GM21447 (cell line): Measurements from ENCODE around the gene SMIM27.
"Not testable (repeated sequence)": the region's sequence is repeated elsewhere in the genome, so short reads cannot be mapped to it uniquely, and the experiment has no call there.

ENCODE experiments used
- ATAC-seq: cut with Tn5 transposase; IDR thresholded peaks from one replicate; pipeline ENCODE4 v1.9.1; 2021; ENCODE audit not compliant: unreplicated experiment

SMIM27 gene, protein sequence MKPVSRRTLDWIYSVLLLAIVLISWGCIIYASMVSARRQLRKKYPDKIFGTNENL

DNA sequence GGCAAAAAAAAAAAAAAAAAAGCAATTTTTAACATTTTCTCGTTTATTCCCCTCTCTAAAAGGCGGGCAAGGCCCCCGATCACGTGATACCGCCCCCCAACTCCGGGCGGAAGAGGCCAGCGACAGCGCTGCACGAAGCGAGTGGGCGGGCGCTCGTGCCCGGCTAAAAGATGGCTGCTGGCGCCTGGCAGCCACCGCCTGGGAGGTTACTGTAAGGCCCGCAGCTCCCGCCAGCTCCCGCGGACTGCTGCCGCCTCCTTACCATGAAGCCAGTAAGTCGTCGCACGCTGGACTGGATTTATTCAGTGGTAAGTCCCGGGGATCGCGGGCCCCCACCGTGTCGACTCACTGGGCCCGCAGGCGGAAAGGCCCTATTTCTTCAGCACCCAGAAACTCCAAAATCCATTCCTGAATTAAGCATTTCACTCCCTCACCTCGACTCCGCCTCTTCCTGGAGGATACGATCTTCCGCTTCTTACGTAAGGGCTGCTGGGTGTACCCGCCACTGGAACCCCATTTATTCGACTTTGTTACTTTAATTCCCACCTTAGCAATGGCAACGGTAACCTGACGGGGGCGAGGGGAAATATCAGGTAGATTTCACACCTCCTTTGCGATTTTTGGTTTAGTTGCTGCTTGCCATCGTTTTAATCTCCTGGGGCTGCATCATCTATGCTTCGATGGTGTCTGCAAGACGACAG lies at the start of gene SMIM27, which contains the start of gene TOPORS:
Gene SMIM27, plus strand, starts transcription at position 156 of the 701 bp plus-strand sequence. Its CDS starts 108 bp downstream, at position 264.
Gene TOPORS, minus strand, starts transcription at position 415 of the 701 bp plus-strand sequence. Its CDS starts 150 bp downstream, at position 265.
- peak; percentile 65 for ATAC-seq

DNA sequence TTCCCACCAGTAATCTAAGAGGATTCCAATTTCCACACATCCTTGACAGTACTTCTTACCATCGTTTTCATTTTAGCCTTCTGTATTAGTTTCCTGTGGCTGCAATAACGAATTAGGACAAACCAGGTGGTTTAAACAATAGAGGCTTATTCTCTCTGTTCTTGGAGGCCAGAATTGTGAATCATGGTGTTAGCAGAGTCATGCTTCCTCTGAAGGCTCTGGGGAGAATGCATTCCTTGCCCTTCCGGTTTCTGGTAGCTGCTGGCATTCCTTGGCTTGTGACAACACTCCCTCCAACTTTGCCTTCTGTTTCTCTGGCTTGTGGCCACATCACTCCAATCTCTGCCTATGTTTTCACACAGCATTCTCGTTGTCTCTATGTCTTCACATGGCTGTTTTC lies 49.7 kb upstream of the SMIM27 start:
- no peak for ATAC-seq

DNA sequence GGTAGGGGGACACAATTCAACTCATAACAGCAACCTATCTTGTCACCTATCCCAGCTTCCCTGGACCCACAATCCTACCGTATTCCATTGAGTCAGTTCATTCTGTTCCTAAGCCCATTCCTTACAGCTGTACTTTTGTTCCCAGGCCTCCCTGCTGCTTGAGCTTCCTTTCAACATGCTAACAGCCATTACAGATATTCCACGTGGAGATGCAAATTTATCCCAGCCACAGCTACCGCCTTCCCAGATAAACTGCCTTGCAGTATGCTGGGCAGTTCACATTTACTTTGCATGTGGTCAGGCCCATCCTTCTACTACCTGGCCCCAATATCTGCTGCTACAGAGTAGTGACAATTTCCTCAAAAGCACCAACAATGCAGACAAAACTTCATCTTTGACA lies 49.1 kb upstream of the SMIM27 start:
- ATAC-seq = no peak

DNA sequence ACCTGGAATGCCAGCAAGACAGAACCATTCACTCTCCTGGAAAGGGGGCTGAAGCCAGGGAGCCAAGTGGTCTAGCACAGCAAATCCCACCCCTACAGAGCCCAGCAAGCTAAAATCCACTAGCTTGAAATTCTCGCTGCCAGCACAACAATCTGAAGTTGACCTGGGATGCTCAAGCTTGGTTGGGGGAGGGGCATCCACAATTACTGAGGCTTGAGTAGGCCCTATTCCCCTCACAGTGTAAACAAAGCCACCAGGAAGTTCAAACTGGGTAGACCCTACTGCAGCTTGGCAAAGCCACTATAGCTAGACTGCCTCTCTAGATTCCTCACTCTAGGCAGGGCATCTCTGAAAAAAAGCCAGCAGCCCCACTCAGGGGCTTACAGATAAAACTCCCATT lies 43.4 kb upstream of the SMIM27 start:
- ATAC-seq = no peak

DNA sequence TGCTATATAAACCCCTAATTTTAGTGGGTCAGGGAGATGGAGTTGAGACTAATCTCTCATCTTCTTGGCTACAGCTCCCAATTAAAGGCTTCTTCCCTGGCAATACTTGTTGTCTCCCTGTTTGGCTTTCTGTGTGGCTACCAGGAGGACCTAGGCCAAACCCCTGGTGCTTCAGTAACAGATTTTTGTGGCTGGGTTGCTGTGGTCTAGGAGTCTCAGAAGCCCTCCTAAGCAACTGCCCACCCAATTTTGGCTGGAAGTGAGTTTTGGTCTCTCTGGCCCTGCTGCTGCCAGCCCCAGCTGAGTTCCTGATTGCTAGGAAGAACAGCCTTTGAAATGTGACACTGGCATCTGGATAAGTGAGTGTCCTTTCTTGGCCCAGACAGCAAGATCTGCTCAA lies 35.9 kb upstream of the SMIM27 start:
- no peak for ATAC-seq

DNA sequence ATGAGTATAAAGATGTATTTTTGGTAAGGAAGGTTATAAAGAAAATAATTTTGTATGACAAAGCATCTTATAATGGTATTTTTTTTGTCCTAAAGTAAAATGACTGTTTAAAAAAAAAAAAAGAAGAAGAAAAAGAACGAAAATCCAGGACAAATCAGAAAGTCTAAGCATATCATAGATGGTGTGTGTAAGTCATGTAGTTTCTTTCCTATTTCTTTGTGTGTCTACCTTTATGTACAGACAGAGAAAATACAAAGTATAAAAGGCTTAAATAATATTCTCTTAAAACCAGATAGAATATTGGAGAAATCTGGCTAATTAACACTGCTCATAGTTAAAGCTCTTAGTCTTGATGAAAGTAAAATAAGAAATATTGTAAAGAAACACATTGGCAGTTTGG lies 33.9 kb upstream of the SMIM27 start:
- no peak for ATAC-seq

DNA sequence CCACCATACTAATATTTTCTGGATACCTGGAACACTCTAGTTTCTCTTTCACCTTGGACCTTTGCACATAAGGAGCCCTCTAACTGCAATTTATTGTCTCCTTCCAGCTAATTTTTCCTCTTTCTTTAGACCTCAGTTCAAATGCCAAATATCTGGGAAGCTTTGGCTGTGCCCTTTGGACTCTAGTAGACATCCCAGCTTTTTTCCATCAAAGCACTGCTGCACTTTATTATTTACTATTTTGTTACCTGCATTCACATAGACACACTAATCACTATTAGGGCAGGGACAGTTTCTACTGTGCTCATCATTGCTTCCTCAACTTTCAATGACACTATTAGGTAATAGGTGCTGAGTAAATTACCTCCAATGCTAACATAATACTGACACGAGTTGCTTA lies 28.2 kb upstream of the SMIM27 start:
- no peak for ATAC-seq

DNA sequence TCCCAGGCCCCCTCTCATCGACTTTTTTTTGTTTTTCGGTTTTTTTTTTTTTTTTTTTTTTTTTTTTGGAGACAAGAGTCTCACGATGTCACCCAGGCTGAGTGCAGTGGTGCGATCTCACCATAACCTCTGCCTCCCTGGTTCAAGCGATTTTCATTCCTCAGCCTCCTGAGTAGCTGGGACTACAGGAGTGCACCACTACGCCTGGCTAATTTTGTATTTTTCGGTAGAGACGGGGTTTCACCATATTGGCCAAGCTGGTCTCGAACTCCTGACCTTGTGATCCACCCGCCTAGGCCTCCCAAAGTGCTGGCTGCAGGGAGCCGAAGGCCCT lies 27.6 kb upstream of the SMIM27 start:
- not testable (repeated sequence) for ATAC-seq

DNA sequence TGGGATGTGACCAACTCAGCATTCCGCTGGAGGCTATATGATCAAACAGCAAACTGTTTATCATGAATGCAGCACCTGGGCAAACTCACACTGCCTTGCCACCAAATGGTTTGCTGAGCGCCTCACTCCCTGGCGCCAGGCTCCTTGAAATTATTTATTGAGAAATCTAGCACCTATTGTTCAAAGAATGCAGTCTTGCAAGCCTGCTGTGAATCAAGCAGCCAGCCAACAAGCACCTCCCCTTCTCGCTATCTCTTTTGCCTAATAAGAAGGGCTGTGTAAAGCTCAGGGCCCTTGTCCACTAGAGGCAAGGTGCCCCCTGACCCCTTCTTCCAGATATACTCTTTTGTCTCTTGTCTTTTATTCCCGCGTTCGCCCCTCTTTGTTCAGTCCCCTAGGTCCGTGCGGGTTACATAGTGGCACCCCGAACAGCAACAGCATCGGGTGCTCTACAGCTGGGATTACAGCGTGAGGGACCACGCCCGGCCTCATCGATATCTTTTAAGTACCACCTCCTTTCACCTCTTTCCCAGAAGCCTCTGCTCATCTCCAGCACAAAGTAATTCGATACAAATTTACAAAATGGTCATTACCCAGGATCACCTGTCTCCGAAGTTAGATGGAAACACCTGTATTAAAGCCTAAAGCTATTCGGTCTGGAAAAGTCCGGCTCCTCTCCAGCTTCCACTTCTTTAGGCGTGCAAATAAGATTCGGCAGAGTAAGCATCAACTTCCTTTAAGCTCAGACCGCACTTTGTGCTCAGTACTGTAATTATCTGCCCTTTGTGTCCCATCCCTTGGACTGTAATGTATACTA lies 27.0 kb upstream of the SMIM27 start:
- ATAC-seq = peak; percentile 29

DNA sequence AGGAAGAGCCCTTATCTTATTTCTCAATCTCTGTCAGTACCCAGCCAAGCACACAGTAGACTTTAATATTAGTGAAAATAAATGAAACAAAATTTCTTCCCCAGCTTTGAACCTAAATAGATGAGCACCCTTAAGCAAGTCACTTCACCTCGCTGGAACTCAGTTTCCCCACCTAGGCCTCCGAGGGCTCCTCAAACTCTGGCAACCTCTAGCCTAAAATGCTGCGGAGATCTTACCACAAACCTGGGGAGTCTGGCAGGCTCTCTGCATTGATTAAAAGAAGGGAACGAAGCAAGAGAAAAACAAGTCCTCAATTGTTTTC lies 26.5 kb upstream of the SMIM27 start:
- ATAC-seq = no peak

DNA sequence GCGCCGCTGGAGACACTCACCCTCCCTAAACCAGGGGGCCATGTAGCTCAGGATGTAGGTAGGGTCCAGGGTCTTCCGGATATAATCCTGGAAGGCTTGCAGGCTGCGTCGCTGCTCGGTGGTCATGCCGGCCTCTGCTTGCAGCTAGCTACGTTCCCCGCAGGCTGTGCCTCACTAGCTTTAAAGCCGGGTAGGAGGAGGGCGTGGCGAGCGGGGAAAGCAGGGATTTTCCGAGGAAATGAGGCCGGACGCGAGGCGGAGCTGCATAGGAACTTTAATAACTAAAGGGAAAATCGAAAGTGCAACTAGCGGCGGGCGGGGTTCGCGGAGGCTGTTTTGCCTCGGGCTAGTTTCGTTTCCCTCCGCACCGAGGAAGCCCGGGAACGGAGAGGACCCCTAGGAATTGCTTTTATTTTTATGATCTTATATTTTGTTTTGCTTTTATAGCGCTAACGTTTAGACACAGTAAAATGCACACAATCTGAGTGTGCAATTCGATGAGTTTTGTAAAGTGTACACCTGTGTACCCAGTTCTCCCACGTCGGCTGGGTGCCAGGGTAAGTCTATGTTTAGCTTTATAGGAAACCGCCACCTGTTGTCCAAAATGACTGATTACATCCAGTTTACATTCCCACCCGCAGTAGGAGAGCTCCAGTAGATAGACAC lies 26.0 kb upstream of the SMIM27 start, which contains the start of gene RIGI:
Gene RIGI, minus strand, starts transcription at position 156 of the 666 bp plus-strand sequence. Its CDS starts 30 bp downstream, at position 126.
- ATAC-seq = peak; percentile 72

DNA sequence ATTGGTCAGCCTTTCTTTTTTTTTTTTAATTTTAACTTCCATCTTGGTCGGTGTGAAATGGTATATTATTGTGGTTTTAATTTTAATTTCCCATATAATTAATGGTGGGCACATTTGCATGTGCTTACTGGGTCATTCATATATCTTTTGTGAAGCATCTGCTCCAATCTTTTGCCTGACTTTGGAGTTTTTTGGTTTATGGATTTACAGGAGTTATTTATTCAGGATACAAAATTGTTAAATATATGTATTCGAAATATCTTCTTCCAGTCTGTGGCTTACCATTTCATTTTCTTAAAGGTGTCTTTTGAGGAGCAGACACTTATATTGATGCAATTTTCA lies 25.4 kb upstream of the SMIM27 start:
- ATAC-seq = no peak

DNA sequence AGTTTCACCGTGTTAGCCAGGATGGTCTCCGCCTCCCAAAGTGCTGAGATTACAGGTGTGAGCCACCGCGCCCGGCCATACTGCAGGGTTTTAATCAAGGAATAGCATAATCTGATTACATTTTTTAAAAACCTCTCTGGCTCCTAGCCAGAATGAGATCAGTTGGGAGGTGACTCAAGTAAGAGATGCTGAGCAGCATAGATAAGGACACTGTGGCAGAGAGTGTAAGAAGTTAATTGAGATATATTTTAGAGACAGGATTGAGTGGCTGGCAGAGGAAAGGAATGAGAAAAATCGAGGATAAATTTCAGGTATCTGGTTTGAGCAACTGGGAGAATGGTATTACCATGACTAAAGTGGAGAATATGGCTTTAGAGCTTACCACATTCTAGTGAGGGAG lies 18.8 kb upstream of the SMIM27 start:
- ATAC-seq = no peak

DNA sequence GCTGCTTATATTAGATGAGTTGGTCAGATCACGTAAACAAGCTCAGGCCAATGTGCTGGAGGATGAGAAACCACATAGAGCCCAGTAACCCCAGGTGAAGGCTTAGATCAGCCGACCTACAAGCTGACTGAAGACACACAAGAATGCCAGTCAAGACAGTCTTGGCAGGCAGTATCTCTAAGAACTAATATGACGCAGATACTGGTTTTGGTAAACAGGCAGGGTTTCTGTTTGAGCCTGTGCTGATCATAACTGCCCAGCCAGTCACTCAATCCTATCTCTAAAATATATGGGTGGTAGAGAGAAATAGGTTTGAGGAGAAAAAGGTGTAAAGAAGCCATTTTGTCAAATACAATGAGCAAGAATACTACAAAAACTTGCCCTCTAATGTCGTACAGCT lies 18.3 kb upstream of the SMIM27 start:
- no peak for ATAC-seq

DNA sequence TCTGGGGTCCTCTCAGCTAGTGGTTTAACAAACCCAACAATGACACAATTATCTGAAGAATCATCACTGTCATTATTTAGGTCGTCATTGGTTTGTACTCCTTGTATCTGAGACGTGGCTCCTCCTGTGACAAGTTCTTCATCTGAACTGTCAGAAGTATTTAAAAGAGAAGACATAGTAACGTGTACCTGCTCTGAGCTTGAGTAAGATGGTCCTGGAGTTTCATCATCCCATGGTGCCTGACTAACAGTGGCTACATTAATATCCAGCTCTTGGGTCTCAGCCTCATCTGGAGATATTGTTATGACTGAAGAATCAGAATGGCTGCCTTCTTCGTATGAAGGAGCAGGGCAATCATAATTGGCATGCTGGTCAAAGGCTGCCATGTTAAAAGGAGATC lies 9.1 kb upstream of the SMIM27 start:
- ATAC-seq = no peak

DNA sequence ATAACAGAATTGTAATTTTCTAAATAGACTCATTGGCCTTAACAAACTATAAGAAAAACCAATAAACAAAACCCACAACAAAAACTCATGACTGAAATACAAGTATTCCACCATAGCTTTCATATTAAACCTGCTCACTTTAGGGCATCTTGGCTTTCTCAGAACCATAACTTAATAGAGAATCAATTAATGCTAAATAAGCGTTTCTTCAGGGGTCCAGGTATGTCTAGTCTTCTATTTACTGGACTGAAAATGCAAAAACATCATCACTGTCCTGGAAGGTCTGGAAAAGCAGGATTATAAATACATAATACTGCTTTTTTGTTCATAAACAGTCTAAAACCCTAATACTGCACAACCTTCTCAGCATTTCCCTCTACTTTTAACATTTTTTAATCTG lies 6.2 kb upstream of the SMIM27 start:
- no peak for ATAC-seq

DNA sequence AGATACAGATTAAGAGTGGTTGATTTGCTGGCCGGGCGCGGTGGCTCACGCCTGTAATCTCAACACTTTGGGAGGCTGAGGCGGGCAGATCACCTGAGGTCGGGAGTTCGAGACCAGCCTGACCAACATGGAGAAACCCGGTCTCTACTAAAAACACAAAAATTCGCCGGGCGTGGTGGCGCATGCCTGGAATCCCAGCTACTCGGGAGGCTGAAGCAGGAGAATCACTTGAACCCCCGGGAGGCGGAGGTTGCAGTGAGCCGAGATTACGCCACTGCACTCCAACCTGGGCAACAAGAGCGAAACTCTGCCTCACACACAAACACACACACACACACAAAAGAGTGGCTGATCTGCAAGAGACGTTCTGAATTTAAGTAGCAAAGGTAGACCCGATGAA lies 3.9 kb upstream of the SMIM27 start:
- ATAC-seq = not testable (repeated sequence)

DNA sequence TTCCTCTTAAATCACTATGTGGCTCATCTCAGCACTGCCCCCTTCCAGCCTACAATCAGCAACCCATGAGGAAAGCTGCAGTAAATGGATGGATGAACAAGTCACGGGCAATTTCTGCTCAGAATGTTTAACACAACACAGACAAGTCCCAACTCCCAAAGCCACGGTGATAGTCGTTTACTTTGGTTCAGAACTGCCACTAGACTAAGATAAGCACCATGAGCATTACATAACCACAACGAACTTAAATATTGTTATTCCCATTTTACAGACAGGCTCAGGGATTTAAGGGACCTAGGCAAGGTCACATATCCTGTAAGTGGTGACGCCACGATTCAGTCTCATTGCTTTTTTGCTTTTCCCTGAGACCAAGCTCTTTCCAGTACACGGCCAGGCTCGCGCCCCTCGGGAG lies 2.0 kb upstream of the SMIM27 start:
- no peak for ATAC-seq

DNA sequence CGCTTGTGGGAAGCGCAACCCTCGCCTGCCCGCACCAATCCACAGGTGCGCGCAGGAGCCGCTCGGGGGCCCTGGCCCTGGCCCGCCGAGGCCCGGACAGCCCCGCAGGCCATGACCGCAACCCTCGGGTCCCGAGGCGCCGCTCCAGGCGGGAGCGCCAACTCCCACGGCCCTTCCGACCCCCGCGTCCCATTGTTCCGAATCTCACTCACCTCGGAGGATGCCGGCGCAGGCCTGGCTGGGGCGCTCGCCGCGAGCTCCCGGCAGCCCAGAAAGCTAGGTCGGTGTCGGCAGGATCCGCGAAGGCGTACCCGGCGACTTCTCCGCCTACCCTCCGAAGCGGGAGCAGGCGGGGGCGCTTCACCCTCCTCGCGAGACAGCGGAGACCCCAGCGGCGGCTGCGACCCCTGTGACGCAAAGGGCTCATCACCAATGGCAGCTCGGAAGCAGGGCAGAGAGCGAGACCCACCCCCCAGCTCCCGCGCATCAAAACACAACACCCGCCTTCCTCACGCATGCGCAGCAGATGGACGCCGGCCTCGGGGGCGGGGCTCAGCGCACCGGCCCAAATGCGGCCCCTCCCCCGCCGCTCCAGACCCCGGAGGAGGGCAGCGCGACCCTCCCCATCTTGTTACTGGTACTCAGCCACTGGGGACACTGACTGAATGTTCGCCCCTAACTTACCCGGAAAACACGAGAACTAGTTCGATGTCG lies 1.4 kb upstream of the SMIM27 start:
- ATAC-seq = peak; percentile 67

DNA sequence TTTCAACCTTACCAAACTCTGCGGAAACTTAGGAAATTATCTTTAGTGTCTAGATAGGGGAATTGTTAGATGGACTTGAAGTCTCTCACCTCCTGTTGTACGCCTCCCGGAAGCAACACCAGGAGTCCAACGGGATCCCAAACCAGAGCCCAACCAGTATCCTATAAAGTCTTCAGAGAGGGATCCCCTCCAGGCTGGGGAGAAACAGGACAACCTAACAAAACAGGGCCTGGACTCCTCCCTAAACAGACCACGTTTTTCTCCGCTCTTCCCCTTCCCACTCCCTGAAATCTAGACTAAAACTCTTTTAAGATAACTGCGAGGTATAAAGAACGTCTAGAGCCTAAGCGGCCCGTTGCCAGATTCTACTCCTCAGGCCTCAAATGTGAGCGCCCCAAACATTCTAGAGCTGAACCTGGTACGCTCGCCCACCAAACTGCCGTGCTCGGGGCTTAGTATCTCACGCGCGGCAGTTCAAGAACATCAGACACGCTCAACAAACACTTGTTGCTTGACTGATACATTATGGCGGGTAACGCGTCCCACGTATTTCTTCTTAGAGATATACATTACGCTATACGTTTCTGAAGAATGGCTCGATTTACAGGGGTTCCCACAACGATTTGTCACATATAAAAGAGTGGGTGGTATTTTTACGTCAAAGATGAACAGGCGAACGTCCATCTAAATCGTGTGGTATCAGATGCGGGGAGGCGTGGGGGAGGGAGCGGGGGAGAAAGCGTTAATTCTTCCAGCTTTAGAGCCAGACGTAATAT lies 663 bp upstream of the SMIM27 start:
- peak; percentile 11 for ATAC-seq

DNA sequence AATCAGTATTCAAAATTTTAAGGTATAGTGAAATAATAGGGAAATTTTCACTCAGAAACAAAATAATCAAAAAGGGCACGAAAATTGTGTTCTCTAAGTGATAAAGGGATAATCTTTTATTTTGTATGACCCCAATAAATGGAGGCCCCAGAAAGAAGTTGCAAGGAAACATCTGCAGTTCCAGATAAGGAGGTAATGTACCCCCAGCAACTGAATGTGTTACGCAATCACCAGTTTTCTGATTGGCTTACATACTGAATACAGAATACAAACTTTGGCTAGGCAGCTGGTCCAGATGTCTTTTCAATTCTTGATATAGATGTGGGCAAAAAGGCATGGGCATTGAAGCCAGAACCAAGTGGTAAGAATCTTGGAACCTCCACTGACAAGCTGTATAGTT lies 2.0 kb downstream of the SMIM27 start:
- ATAC-seq = no peak
